GM10266 (cell line): ENCODE data around the gene CD69.

Source experiments
- DNase-seq: peaks from one replicate; pipeline ENCODE4 v3.0.0; 2012; ENCODE audit errors: extremely low spot score
- CTCF ChIP-seq: IDR thresholded peaks from 2 replicates; pipeline ENCODE4 v1.5.1; 2012; ENCODE audit warnings: mild to moderate bottlenecking, low read depth; ENCODE audit not compliant: control insufficient read depth, insufficient read depth; ENCODE audit errors: missing control alignments

The CD69 gene

GRCh38 chr12:9758119-9758518, 2.6 kb downstream of the CD69 start:
- TF ChIP-seq CTCF, result no peak
- no peak for DNase-seq

GRCh38 chr12:9757433-9758025, 3.2 kb downstream of the CD69 start:
- no peak for DNase-seq
- TF ChIP-seq CTCF, result no peak

GRCh38 chr12:9756706-9757105, 4.0 kb downstream of the CD69 start:
- no peak for TF ChIP-seq CTCF
- DNase-seq, result no peak

- DNase-seq, result no peak
- no peak for TF ChIP-seq CTCF
These were observed 4.5 kb downstream of the CD69 start for GRCh38 chr12:9756170-9756569.

- DNase-seq, result no peak
- no peak for TF ChIP-seq CTCF
These were observed 5.1 kb downstream of the CD69 start for GRCh38 chr12:9755567-9755966.

GRCh38 chr12:9755035-9755434, 5.7 kb downstream of the CD69 start:
- no peak for DNase-seq
- TF ChIP-seq CTCF, result no peak

GRCh38 chr12:9754099-9754927, 6.4 kb downstream of the CD69 start:
- TF ChIP-seq CTCF, result no peak
- no peak for DNase-seq
